HG02763 (cell line): ENCODE results near the gene VWA2.

Experiments
- ATAC-seq: cut with Tn5 transposase; IDR thresholded peaks from one replicate; pipeline ENCODE4 v1.9.1; 2021; ENCODE audit warnings: mild to moderate bottlenecking, moderate library complexity; ENCODE audit not compliant: unreplicated experiment

VWA2 gene

DNA sequence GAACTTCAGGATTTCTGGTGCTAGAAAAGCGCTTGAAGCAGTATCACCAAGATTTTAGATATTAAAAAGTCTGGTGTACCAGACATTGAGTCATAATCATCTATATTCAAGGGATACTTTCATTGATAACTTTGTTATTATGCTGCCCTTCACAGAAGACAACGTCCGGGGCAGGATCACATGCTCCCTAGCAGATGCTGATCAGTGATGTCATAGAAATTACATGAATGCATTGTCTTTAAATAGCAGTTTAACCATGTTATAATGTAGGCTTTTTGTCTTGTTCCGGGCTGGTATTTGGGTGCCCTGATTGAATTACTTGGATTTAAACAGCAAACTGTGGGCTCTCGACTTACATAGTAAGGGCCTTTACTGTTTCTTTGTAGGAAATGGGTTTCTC lies 54.0 kb downstream of the VWA2 start:
- no peak for ATAC-seq

GRCh38 chr10:114294549-114294948 lies 55.5 kb downstream of the VWA2 start:
- no peak for ATAC-seq

- ATAC-seq: no peak
Observed at GRCh38 chr10:114295393-114295792, 56.3 kb downstream of the VWA2 start.

GRCh38 chr10:114297136-114297705 lies 58.2 kb downstream of the VWA2 start:
- ATAC-seq: no peak

DNA sequence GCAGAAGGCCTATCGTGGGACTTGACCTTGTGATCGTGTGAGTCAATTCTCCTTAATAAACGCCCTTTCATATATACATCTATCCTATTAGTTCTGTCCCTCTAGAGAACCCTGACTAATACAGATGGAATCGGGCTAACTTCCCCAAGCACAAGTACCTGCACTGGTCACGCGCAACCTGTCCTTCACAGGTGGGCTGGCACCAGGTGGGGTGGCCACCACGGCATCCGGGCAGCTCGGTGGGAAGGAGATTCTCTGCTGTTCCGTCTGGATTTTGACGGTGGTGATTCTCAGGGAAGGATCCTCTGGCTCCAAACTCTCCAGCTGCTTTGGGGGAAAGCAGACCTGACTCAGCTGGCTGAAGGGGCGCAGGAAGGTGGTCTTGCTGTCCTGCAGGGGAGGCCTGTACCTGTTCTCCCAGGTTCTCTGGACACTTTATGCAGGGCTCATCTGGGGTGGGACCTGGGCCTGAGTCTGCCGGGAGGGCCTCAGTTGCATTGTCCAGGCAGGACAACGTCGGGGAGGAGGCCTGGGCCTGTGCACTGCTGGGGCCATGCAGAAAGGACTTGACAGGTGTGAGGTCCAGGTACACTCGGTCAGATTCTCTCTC lies 61.1 kb downstream of the VWA2 start:
- no peak for ATAC-seq

DNA sequence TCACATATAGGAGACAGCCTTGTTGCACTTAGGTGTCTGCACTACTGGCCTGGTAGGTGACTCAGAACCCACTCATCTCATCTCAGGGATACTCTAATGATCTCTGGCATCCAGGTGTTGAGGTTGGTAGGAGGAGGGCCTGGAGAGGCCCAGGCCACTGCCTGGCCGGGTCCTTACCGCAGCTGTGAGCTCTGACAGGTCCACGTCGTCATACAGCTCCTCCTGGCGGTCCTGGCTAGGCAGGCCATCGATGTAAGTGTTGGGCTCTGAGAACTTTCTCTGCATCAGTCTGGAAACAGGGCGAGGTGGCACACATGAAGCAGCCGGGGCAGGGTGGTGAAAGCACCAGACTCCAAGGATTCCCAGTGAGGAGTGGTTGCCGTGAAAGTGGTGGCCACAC lies 62.1 kb downstream of the VWA2 start:
- ATAC-seq: no peak

- ATAC-seq: no peak
Observed at GRCh38 chr10:114301951-114302710, 63.1 kb downstream of the VWA2 start.

- ATAC-seq: peak; percentile 11
Observed at GRCh38 chr10:114303556-114303955, 64.5 kb downstream of the VWA2 start.

- peak; percentile 84 for ATAC-seq
Observed at GRCh38 chr10:114304017-114304570, 65.0 kb downstream of the VWA2 start.

DNA sequence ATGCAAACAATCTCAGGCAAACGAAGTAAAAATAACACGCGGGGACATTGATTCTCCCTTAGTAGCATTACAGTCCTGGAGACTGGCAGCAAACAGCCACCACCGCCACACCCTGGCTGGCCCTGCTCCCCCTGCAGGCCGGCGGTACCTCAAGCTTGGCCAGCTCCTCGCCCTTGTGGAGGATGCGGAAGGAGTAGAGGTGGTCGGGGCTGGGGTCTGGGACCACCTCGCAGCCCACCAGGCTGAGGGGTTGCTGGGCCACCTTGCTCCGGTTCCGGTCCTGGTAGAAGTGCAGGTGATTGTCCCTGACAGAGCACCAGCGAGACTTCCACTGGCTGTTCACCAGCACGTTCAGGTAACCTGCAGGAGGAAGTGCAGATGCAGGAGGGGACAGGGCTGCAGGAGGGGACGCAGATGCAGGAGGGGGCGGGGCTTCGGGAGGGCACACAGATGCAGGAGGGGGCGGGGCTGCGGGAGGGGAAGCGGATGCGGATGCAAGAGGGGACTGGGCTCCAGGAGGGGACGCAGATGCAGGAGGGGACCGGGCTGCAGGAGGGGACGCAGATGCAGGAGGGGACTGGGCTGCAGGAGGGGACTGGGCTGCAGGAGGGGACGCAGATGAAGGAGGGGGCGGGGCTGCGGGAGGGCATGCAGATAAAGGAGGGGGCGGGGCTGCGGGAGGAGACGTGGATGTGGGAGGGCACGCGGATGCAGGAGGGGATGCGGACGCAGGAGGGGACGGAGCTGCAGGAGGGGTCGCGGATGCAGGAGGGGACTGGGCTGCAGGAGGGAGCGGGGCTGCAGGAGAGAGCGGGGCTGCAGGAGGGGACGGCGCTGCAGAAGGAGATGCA lies 65.7 kb downstream of the VWA2 start:
- peak; percentile 42 for ATAC-seq

GRCh38 chr10:114305521-114305925 lies 66.5 kb downstream of the VWA2 start:
- ATAC-seq: no peak

DNA sequence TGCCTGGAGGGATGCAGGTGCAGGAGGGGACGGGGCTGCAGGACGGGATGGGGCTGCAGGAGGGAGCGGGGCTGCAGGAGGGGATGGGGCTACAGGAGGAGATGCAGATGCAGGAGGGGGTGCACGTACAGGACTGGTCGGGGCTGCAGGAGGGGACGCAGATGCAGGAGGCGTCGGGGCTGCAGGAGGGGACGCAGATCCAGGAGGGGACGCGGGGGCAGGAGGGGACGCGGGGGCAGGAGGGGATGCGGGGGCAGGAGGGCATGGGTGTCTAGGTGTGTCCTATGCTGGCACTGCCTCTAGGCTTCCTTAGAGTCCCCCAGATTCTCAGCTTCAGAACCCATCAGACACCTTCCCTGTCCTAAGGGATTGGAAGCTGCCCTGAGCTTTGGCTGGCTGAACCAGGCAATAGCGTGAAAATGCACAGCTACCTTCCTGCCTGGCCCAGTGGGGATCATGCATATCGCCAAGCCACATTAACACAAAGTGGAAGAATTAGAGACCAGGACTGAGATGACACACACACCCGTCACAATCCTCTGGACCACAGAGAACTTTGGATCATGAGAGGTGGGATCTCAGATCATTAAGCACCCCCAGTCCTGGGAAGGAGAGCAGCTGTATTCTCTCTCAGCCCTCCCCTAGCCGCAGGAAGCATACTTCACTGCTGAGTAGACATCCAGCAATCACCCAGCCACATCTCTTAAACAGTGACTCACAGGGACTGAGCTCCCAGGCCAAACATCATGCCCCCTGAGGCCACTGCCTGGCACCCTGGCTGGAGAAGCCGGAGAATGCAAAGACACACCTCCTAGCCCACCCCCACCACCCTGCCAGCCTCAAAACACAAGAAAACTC lies 67.3 kb downstream of the VWA2 start:
- no peak for ATAC-seq

DNA sequence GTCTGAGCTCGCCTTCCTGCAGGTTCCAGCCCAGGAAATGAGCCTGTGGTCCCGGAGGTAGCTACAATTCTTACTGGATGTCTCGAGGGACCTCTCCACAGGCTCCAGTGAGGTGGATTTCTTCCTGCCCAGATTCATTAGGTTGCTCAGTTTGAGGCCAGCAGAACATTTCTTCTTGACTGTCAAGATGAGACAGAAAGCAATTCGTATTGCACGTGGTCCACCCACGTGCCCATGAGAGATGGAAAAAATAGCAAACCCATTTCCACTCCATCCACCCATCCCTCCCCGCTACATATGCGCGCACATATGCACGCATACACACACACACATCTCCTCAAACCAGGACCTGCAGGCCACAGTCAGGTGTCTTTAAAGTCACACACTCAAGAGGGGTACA lies 68.7 kb downstream of the VWA2 start:
- no peak for ATAC-seq

DNA sequence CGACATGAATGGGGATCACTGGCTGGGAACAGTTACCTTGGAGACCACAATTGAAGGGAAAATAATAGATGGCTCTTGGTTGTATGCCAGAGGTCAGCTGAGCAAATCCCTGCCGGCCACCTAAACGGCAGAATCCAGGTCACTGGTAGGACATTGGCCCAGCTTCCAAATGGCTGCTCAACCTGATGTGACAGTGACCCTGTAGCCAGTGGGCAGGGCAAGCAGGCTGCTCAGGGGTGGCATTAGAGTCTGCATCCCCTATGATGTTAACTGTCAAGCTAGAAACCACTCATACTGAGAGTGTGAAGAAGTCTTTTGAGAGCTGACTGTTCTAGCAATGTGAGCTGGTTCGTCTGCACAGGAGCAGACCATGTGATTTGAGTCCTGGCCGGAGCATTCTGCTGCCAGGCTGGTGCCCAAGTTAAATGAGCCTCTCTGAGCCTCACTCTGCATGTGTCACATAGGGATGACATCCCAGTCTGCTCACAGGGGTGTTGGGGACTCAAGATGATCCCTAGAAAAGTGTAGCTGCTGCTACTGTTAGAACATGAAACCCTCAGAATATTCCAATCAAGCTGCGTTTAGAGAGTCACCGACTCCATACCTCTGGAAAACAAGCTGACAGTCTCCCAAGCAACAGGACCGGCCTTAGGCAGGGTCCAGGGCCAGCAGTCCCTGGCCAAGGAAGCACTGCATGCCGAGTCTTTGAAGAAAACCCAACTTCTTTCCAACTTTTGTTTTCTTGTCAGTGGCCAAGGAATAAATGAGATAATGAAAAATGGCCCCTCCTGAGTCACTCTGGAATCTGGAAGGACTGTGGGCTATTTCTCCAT lies 69.7 kb downstream of the VWA2 start:
- no peak for ATAC-seq

DNA sequence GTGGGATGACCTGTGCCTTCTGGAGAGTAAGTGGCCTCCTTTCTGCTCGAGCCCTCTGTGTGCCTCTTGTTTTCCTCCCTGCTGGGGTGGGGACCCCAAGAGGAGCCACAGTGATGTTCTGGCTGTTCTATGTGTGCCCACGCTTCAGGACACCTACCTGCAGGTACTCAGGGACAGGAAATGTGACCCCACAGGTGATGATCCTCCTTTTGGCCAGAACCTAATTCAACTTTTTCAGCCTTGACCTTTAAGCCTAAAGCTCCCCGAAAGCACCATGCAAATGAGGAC lies 70.3 kb downstream of the VWA2 start:
- ATAC-seq: no peak

GRCh38 chr10:114310346-114310745 lies 71.3 kb downstream of the VWA2 start:
- ATAC-seq: no peak

DNA sequence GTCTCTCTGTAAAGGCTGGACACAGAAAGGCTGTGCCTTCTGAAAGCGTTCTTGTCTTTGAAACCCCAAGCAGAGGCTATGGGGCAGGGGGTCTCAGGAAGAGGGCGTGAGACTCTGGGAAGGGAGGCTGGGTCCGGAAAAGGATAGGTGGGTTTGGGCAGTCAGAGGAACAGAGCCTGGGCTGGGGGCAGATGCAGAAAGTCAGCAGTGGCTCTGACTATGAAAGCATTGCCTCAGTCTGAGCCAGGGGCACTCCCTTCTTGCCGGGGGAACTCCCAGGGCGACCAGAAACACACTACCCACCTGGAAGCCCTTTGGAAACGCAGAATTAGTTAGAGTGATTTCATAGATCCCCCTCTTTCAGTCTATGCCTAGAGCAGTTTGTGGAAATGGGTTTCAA lies 72.0 kb downstream of the VWA2 start:
- no peak for ATAC-seq

- ATAC-seq: no peak
Observed at GRCh38 chr10:114311496-114312209, 72.6 kb downstream of the VWA2 start.

DNA sequence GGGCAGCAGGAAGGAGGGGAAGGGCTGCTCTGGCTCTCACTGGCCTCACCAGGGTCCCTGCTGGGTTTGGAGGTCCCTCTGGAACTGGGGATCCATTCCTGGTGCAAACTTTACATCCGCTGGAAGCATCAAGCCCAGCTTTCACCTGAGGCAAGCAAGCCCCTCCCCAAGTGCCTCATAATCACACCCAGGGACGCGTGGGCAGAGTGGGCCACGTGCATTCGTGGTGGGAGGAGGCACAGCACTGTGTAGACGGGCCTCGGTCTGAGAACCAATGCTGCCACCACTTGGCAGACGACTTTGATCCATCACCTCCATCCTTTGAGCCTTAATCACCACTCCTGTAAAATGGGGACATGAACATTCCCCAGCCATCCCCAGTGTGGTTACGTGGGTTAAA lies 74.1 kb downstream of the VWA2 start:
- no peak for ATAC-seq
